Brain pericyte (primary cell): Measurements from ENCODE around the gene DCTN2.
"Not testable (repeated sequence)": the region's sequence is repeated elsewhere in the genome, so short reads cannot be mapped to it uniquely, and the experiment has no call there.

Experiments used
- DNase-seq: peaks from one replicate; pipeline ENCODE4 v3.0.0-alpha.2; 2012; ENCODE audit warnings: low read depth, low spot score

DCTN2 gene

DNA sequence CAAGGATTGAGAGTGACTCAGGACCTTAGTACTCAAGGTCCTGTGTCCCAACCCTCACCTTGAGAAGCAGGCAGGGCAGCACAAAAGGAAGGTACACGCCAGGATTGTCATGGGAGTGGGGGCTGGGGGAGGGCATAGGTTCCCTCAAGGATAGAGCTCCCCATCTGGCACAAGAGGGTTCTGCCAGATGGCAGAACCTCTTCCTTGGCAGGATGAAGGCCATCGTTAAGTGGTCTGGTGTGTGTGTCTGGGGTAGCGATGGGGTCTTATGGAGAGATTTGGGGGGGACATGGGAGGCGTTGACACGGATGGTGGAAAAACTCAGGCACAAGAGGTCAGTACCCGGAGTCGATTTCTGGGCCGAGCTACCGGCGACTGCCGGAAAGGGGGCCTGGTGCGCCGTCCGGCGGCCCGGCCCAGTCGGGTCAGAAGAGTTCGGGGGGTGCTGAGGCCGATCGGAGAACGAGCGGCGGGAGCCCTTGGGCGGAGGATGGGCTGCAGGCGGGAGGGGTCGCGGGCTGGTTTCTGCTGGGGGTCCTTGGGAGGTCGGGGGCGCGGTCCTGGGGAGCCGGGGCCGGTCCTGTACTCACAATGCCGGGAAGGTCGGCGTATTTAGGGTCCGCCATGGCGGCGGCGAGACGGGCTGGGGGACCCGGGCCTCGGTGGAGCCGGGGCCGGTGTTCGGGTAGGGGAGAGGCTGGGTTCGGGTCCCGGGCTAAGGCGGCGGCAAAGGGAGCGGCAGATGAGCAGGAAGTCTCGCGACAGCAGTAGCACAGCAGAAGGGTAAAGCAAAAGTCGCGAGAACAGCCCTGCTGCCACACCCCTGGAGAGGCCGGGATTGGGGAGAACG is at the start of gene DCTN2:
DCTN2 (minus strand) TSS at position 755 of the 850 bp plus-strand sequence; CDS start at position 626, 129 bp downstream.
- peak; percentile 83 for DNase-seq

DNA sequence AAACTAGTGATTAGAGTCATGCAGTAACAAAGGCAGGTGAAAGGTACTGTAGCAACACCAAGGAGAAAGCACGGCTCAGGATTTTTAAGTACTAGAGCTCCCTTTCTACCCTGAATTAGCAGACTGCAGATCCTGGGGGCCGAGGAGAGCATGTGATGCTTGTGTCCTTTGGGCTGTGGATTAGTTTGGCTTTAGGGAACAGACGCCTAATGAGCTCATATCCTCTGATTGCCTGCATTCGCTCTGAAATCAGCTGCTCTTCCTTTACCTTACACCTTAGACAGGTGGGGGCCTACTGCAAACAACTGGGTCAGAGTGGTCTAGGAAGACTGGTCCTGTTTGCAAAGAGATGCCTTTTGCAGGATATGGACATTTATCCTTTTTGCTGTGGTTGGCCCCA is 46.2 kb upstream of the DCTN2 start:
- DNase-seq: no peak

DNA sequence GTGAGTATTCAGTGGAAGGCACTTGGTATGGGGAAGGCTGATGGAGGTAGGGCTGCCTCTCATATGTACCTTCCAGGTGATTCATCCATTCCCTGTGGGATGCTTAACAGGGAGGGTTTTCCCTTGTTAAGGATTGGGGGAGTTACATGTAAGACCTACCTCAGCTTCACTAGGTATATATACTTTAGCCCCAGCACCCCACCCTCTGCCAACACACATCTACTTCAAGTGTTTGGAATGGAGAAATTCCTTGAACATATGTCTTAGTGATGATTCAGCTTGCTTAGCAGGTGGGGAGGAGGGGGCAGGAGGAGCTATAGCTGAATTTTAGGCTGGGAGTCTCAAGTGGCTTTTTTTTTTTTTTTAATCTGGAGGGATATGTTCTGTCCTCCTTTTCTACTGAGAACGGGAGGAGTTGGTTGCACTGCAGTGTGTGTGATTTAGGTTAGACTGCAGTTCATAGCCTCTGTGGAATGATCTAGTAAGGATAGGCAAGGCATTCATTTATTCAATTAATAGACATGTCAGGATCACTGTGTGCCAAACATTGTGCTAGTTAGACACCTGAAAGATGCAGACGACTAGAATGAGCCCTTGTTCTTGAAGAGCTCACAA is 45.7 kb upstream of the DCTN2 start:
- DNase-seq: no peak

DNA sequence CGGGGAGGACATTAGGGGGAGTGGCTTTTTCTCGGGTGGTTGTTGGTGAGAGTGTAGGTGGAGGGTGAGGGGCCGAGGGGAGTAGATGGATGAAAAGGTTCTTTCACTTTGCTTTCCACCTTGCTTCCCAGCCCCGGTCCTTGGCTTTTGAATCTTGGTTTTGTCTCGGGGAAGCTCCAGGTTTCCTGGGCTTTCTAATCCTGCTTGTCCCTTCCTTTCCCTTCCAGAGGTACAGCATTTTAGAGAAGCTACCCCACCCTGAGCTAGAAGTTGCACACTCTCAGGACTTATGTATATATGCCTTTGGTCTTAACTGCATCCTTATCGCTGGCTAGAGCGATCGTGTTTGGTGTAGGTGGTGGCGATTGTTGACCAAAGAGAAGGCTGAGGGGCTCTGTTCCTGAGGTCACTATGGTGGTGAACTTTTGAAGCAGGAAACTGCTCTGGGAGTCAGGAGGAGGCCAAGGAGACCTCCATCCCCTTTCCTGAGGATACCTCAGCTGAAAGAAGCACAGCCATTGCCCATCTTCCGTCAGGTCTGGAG is 44.9 kb upstream of the DCTN2 start:
- no peak for DNase-seq

DNA sequence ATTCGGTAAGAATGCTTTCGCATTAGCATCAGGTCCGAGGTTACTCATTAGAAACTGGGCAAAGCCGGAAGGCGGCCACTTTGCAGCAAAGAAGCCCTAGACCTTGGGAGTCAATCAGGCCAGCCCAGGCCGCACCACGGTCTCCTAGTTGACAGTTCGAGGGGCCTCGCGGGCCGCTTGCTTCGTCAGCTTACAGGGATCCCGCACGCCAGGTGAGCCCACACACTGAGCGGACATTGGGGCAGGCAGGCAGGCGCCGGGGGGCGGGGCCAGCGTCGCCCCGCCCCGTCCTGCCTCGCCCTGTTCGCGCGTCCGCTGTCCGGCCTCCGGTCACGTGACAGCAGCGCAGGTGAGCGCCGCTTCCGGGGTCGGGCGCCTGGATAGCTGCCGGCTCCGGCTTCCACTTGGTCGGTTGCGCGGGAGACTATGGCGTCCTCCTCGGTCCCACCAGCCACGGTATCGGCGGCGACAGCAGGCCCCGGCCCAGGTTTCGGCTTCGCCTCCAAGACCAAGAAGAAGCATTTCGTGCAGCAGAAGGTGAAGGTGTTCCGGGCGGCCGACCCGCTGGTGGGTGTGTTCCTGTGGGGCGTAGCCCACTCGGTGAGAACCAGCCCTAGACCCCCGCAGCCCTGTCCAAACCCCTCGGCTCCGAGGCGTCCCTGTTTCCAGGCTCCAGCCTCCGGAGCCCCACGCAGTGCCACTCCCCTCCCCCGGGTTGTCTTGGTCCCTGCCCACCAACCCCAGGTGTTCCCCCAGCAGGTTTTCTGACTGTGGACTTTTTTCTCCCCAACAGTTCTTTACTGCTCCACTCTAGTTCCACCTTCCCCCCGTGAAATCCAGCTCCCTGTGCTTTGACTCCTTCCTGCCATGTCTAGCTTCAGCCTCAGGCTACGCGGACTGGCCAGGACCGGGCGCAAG is 44.1 kb upstream of the DCTN2 start, which contains the start of gene PIP4K2C:
PIP4K2C (plus strand) TSS at position 329 of the 918 bp plus-strand sequence; CDS start at position 427, 98 bp downstream.
- no peak for DNase-seq

DNA sequence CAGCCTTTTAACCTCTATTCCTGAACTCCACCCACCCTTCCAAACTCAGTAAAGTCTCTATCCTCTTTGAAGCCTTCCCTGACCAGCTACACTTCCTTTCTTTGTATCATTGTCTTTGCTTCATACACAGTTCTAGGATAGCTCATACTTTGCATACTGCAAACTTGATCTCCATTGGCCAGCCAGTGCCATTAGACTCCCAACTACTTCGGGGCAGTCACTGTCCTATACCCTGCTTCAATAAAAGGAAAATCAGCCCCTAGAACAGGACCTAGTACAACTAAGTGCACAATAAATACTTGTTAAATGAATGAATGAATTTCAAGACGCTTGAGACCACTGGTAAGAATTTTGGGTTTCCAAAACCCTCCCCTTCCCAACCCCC is 43.5 kb upstream of the DCTN2 start:
- DNase-seq: no peak

DNA sequence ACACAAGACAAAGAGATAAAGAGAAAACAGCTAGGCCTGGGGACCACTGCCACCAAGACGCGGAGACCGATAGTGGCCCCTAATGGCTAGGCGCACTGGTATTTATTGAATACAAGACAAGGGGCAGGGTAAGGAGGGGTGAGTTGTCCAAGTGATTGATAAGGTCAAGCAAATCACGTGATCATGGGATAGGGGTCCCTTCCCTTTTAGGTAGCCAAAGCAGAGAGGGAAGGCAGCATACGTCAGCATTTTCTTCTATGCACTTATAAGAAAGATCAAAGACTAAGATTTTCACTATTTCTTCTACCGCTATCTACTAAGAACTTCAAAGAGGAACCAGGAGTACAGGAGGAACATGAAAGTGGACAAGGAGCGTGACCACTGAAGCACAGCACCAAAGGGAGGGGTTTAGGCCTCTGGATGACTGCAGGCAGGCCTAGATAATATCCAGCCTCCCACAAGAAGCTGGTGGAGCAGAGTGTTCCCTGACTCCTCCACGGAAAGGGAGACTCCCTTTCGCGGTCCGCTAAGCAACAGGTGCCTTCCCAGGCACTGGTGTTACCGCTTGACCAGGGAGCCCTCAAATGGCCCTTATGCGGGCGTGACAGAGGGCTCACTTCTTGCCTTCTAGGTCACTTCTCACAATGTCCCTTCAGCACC is 42.1 kb upstream of the DCTN2 start:
- not testable (repeated sequence) for DNase-seq

DNA sequence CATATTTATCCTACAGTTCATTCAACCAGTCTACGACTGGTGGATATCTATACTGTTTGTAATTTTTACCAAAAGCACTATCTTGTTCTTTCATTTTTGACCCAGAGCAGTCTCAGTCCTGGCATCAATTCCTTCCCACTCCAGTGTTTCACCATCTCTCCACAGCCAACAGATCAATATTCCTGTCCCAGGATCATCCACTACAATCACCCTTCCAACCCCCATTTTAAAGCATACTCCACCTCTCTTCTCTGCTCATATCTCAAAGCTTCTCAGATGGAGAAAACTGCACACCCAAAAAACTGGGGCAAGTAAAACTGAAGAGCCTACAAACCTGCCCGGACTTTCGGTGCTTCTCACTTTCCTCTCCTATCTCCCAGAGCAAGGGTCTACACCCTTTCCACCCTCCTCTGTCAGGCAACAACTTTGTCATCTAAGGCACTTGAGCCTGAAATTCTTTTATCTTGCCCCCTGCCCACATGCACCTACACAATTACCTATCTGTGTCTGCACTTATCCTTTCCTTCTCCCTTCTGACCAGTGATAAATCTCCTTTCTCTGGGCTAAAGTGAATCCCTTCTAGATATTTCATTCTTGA is 39.9 kb upstream of the DCTN2 start:
- no peak for DNase-seq

DNA sequence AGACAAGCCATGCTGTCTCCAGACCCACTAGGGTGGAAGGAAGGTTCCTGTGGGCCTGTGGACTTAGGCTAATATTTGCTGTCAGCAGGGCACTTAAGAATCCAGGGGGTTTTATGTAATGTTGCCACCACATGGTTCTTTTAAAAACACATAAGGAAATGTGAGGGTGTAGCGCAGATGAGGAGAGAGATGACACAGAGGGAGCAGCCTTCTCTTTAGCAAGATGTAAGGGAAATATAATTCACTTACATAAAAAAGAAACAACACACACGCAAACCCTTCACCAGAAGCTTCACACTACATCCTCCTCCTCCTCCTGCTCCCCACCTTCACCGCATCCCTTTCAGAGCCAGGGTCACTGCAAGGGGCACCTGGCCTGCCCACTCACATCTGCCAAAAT is 39.1 kb upstream of the DCTN2 start:
- no peak for DNase-seq

DNA sequence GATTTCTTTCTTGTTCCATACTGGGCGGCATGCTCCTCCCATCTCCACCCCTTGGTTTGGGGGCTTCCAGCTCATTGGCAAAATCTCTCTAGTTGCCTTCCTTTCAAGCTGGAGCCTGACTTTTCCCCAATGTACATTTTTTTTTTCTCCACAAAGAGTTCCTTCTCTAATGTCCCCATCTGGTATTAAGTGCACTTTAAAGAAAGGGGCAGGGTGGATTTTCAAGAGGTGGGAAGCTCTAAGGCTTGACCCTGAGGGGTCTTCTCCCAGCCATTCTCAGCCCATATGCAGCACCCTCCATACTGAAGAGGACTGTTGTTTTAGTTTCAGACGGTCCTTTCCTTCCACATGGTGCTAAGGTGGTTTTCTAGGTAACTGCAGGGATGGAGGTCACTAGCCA is 38.2 kb upstream of the DCTN2 start:
- no peak for DNase-seq

DNA sequence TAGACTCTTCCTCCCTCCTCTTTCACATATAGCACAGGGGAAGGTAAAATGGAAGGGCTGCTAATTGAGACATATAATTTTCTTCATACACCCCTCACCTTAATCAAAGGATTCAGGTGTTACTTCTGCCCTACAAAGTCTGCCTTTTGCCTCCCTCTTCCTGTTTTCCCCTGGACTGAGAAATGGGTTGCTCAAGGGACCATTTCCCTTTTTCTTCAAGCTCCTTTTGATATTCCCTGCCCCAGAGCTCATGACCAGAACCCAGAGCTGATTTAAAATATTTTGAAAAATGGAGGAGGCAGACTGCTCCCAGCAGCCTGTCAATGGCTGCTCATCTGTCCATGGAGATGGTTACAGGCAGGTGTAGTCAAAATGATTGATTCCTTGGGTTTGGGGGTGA is 37.7 kb upstream of the DCTN2 start:
- DNase-seq: no peak

DNA sequence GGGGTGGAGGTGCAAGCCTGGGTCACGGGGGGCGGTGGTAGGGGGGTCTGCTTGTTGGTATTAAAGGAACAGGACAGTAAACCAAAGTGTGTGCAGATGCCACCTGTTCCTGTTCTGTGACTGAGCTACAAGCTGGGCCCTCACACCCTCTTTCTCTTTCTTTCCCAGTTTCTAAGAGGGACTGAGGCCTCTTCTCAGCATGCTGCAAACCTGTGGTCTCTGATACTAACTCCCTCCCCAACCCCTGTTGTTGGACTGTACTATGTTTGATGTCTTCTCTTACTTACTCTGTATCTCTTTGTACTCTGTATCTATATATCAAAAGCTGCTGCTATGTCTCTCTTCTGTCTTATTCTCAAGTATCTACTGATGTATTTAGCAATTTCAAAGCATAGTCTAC is 37.1 kb upstream of the DCTN2 start:
- no peak for DNase-seq

DNA sequence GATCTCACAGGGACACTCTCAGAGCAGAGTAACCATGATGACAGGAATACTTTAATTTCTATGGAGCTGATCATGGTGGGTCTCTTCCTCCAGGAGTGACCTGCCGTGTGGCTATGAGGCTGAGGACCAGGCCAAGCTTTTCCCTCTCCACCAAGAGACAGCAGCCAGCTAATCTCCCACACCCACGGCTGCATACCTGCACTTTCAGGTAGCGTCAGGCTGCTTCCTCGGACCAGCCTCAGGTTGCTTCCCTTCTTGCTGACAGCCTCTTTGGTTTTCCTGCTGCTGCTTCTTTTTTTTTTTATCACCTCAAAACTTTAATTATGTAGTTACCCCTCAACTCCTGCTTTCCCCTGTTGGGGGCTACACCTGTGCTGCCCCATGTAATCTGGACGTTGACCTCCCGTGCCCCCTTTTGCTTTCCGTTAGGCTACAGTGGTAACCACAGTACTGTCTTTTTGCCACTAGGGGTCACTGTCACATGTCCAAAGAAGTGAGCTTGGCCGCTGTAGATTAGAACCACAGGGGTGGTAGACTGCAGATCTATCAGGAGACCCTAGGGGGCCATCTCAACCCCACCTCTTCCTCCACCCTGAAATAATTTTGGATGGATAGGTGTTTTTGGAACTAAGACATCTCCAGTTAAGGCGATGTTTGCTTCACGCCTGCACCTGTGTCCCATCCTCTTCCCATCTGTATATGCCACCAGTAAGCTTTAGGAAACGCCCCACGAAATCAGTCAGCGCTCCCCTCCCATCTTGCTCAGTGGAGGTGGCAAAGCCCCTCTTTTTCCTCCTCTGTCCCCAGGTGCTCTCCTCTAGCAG is 36.2 kb upstream of the DCTN2 start:
- peak; percentile 18 for DNase-seq

DNA sequence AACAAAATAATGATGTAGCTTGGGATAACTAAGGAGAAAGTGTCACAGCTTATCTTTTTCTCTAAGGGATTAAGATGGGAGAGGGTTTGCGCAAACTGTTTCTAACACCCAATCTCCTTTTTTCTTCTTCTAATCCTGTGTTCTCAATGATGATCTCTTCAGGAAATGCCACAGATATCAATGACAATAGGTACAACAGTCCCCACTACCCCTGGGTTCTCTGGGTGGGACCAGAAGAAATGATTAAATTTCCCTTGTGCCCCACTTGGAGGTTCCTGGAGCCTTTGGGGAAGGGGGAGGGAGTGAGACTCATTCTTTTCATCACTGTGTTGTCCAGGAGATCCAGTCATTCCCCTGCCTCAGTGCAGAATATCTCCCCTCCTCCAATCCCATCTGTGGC is 35.4 kb upstream of the DCTN2 start:
- no peak for DNase-seq

DNA sequence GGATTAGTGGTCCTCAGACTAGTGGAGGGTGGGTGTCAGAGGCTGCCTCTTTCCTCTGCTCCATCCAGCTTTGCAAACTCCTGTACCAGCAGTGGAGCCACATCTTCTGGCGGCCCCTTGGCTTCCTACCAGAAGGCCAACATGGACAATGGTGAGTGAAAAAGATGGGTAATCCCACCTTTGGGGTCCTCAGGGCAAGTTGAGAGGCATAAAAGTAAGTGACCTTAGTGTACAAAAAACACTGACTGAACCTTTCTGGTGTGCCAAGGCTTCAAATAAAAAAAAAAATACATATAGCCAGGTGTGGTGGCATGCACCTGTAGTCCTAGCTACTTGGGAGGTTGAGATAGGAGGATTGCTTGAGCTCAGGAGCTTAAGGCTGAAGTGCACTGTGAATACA is 34.8 kb upstream of the DCTN2 start:
- DNase-seq: no peak

DNA sequence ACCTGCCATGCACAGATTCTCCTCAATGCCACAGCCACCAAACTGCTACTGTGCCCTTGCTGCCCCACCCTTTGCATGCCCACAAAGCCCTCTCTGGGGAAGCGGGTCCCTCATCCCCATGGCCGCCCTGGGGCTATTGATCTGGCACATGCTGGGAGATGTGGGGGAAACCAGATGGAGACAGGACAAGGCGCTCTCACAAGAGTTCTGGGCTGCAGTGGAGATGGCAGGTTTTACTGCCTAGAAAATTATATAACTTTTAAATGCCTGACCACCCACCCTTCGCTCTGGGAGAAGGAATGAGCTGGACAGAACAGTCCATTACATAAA is 33.4 kb upstream of the DCTN2 start:
- no peak for DNase-seq

DNA sequence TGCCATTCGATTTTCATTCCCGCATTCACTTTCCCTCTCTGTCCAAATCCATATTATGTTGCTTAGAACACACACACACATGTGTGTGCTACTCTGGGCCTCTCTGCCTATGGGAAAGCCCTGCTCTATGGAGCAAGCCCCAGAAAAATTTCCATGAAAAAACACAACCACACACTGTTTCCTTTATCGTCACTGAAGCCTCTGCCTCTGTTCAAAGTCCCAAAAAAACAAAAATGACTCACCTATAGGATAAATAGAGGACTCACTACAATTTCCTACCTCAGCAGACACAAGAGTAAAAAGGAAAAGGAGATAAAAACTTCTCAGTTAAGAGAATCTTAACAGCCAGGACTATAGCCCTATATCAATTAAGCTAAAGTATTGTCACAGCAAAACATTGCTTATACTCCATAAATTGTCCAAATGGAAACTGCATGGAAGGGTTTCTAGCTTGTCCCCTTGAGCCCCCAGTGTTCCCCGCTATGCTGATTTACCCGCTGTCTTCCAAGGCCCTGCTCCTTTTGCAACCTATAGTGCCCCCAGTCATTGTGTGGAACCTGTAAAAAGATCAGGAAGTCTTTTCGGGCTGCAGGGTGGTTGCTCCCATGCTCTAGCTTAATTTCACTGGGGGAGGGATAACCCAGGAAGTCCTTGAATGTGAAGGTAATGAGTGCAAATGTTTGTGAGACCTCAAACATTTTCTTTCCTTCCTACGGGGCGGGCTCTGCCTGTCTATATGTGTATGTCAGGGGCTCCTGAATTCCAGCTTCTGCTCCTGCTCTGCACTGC is 32.9 kb upstream of the DCTN2 start:
- DNase-seq: no peak

DNA sequence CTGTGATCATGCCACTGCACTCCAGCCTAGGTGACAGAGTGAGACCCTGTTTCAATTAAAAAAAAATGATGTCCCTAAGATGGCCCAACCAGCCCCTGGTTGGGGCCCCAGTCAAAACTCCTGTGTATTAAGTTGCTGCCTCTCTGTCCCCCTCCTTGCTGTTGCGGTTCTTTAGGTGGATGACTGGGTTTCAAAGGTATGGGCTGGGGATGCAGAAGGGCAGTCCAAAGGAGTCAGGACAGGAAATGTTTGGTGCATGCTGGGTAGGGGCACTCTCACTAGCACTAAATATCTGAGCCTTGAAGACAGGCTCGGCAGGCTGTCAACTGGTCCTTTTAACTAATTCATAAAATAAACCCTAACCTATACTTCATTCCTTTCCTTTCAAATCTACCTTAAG is 32.0 kb upstream of the DCTN2 start:
- no peak for DNase-seq

DNA sequence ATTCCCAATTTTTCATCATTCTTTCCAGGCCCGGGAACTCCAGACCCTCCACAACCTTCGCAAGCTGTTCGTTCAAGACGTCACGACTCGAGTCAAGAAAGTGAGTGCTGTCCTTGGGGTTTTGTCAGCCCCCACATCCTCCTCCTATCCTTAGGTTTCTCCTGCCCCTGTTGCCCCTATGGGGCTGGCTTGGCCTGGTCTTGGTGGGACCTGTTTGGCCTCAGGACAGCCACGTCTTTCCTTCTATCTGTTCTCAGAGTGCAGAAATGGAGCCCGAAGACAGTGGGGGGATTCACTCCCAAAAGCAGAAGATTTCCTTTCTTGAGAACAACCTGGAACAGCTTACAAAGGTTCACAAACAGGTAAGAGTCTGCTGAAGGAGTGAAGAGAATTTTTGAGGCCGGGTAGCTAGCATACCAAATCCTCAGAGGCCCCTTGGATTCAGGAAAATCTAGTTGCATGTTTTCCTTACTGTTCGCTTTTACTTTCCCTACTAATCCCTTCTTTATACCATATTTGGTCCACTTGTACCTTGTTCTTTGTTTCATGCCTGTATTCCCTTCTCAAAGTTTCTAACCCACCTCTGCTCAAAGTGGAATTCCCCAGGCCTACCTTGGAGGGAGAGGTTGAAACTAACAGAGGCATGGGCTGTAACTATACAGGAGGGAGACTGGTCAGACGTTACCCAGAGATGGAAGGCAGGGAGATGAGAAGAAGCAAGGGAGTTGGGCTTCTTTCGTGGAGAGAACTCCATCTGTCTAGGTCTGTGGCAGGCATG is 31.2 kb upstream of the DCTN2 start:
- no peak for DNase-seq
